HEK293 (cell line): ENCODE measurements around the gene UFD1.
A peak's percentile ranks its signal among the peaks of the same experiment; 100 is the strongest.

Experiments
- FEZF1 ChIP-seq: fragments of 450-650 bp; formaldehyde crosslinking; IDR thresholded peaks from 2 replicates; pipeline ENCODE4 v1.5.1; 2016; ENCODE audit warnings: missing biosample characterization, missing genetic modification characterization
- GLI4 ChIP-seq: fragments of 450-650 bp; formaldehyde crosslinking; IDR thresholded peaks from 2 replicates; pipeline ENCODE4 v1.5.1; 2016; ENCODE audit warnings: missing biosample characterization, missing genetic modification characterization
- HOXD13 ChIP-seq: sonication (generic); formaldehyde crosslinking; IDR thresholded peaks from 2 replicates; pipeline ENCODE4 v1.8.0; 2022; ENCODE audit warnings: missing genetic modification reagents, borderline replicate concordance
- IKZF3 ChIP-seq: fragments of 450-650 bp; IDR thresholded peaks from 2 replicates; pipeline ENCODE4 v1.5.0; 2018; ENCODE audit warnings: missing biosample characterization, mild to moderate bottlenecking, missing genetic modification characterization, moderate library complexity
- KLF1 ChIP-seq: fragments of 450-650 bp; formaldehyde crosslinking; IDR thresholded peaks from 2 replicates; pipeline ENCODE4 v1.5.1; 2016; ENCODE audit warnings: missing biosample characterization, missing genetic modification characterization
- KLF10 ChIP-seq: fragments of 450-650 bp; IDR thresholded peaks from 2 replicates; pipeline ENCODE4 v1.5.1; 2018; ENCODE audit warnings: missing biosample characterization, mild to moderate bottlenecking, missing genetic modification characterization
- REPIN1 ChIP-seq: fragments of 450-650 bp; formaldehyde crosslinking; IDR thresholded peaks from 2 replicates; pipeline ENCODE4 v1.5.1; 2017; ENCODE audit warnings: missing biosample characterization, missing genetic modification characterization, low read depth
- REST ChIP-seq: fragments of 450-650 bp; formaldehyde crosslinking; IDR thresholded peaks from 2 replicates; pipeline ENCODE4 v1.5.1; 2016; ENCODE audit warnings: missing biosample characterization, missing genetic modification characterization
- ZBTB48 ChIP-seq: fragments of 450-650 bp; formaldehyde crosslinking; IDR thresholded peaks from 2 replicates; pipeline ENCODE4 v1.5.1; 2016; ENCODE audit warnings: missing biosample characterization, missing genetic modification characterization
- ZBTB7A ChIP-seq: fragments of 450-650 bp; formaldehyde crosslinking; IDR thresholded peaks from 2 replicates; pipeline ENCODE4 v1.5.1; 2016; ENCODE audit warnings: low read depth, missing biosample characterization, missing genetic modification characterization
- ZFHX2 ChIP-seq: fragments of 450-650 bp; formaldehyde crosslinking; conservative IDR thresholded peaks from 2 replicates; pipeline ENCODE4 v1.5.1; 2016; ENCODE audit warnings: missing biosample characterization, missing genetic modification characterization
- ZFP41 ChIP-seq: fragments of 450-650 bp; formaldehyde crosslinking; IDR thresholded peaks from 2 replicates; pipeline ENCODE4 v1.5.1; 2016; ENCODE audit warnings: missing biosample characterization, missing genetic modification characterization, borderline replicate concordance
- ZFP69B ChIP-seq: fragments of 450-650 bp; formaldehyde crosslinking; IDR thresholded peaks from 2 replicates; pipeline ENCODE4 v1.5.1; 2016; ENCODE audit warnings: missing biosample characterization, missing genetic modification characterization
- ZNF2 ChIP-seq: fragments of 450-650 bp; formaldehyde crosslinking; IDR thresholded peaks from 2 replicates; pipeline ENCODE4 v1.5.1; 2016; ENCODE audit warnings: missing biosample characterization, missing genetic modification characterization
- ZNF354C ChIP-seq: fragments of 450-650 bp; formaldehyde crosslinking; IDR thresholded peaks from 2 replicates; pipeline ENCODE4 v1.5.1; 2016; ENCODE audit warnings: missing biosample characterization, missing genetic modification characterization, low read depth, borderline replicate concordance
- ZNF426 ChIP-seq: fragments of 450-650 bp; formaldehyde crosslinking; IDR thresholded peaks from 2 replicates; pipeline ENCODE4 v1.5.1; 2017; ENCODE audit warnings: missing biosample characterization, missing genetic modification characterization, mild to moderate bottlenecking, inconsistent platforms, moderate library complexity
- ZNF629 ChIP-seq: fragments of 450-650 bp; formaldehyde crosslinking; IDR thresholded peaks from 2 replicates; pipeline ENCODE4 v1.5.1; 2017; ENCODE audit warnings: missing biosample characterization, missing genetic modification characterization
- ZNF660 ChIP-seq: fragments of 450-650 bp; IDR thresholded peaks from 2 replicates; pipeline ENCODE4 v1.5.1; 2018; ENCODE audit warnings: missing biosample characterization, mild to moderate bottlenecking, missing genetic modification characterization
- ZNF677 ChIP-seq: fragments of 450-650 bp; IDR thresholded peaks from 2 replicates; pipeline ENCODE4 v1.5.0; 2018; ENCODE audit warnings: missing biosample characterization, mild to moderate bottlenecking, missing genetic modification characterization, moderate library complexity
- ZNF76 ChIP-seq: fragments of 450-650 bp; formaldehyde crosslinking; IDR thresholded peaks from 2 replicates; pipeline ENCODE4; 2016; ENCODE audit warnings: low read depth, missing biosample characterization, missing genetic modification characterization, borderline replicate concordance
- ZNF837 ChIP-seq: fragments of 450-650 bp; formaldehyde crosslinking; IDR thresholded peaks from 2 replicates; pipeline ENCODE4 v1.5.1; 2016; ENCODE audit warnings: missing biosample characterization, missing genetic modification characterization
- ZSCAN16 ChIP-seq: fragments of 450-650 bp; formaldehyde crosslinking; IDR thresholded peaks from 2 replicates; pipeline ENCODE4 v1.5.1; 2016; ENCODE audit warnings: missing biosample characterization, missing genetic modification characterization
- TF ChIP-seq, protein P1 (sequence below): fragments of 450-650 bp; formaldehyde crosslinking; IDR thresholded peaks from 2 replicates; pipeline ENCODE4 v1.5.1; 2016; ENCODE audit warnings: missing biosample characterization, missing genetic modification characterization, low read depth
- TF ChIP-seq, protein P2 (sequence below): fragments of 450-650 bp; formaldehyde crosslinking; IDR thresholded peaks from 2 replicates; pipeline ENCODE4 v1.5.1; 2017; ENCODE audit warnings: missing biosample characterization, mild to moderate bottlenecking, missing genetic modification characterization, moderate library complexity
- TF ChIP-seq, protein P3 (sequence below): fragments of 450-650 bp; formaldehyde crosslinking; IDR thresholded peaks from 2 replicates; pipeline ENCODE4 v1.5.1; 2016; ENCODE audit warnings: missing biosample characterization, missing genetic modification characterization
- TF ChIP-seq, protein P4 (sequence below): fragments of 450-650 bp; formaldehyde crosslinking; IDR thresholded peaks from 2 replicates; pipeline ENCODE4 v1.5.1; 2017; ENCODE audit warnings: missing biosample characterization, missing genetic modification characterization
- TF ChIP-seq, protein P5 (sequence below): fragments of 450-650 bp; formaldehyde crosslinking; IDR thresholded peaks from 2 replicates; pipeline ENCODE4 v1.5.0; 2017; ENCODE audit warnings: missing biosample characterization, missing genetic modification characterization, borderline replicate concordance

The UFD1 gene

DNA sequence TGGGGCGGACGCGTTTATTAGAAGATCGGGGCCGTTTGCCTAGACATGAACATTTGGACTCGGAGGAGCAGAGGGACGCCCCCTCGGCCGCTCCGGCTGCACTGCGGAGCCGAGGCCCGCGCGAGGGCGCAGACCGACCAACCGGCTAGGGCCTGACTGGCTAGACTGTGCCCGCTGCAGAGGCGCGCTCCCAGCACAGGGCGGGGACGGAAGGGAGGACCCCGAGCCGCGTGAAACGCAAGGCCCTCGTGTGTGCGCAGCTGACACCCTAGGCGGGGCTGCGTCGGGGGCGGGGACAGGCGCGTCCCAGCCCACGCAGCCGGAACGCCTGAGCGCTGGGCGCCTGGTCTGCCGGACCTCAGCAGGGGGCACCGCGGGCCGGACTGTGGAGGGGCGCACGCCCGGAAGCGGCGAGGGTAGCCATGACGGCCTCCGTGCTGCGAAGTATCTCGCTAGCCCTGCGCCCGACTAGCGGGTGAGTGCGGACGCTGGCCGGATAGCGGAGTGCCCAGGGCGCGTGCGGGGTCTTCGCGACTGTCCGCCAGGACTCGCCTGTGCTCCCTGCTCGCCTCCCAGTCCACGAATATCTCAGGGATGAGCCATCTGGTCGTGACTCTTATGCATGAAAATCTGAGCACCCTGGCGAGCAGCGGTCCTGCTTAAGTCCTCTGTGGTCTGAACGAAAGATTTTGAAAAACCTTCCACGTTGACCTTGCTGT is 46.7 kb downstream of the UFD1 start, which contains the start of gene MRPL40 (continued):
- TF ChIP-seq ZNF629 (tag by site-specific recombination) (peak; percentile 74), ZNF76 (tag by site-specific recombination) (peak; percentile 82), ZBTB48 (tag by site-specific recombination) (peak; percentile 85), GLI4 (tag by site-specific recombination) (peak; percentile 92; the same call in 1 of the 2 replicates), ZNF677 (tag by site-specific recombination) (peak; percentile 3; the same call in 1 of the 2 replicates), ZBTB7A (tag by site-specific recombination) (peak; percentile 77; the same call in 1 of the 2 replicates), ZSCAN16 (tag by site-specific recombination) (0 out of 2 replicates have a peak, but pooled peaks have one; percentile 15), ZFP69B (tag by site-specific recombination) (peak; percentile 48; the same call in 1 of the 2 replicates), ZNF660 (peak; percentile 89), REST (tag by site-specific recombination) (no peak), KLF10 (tag by site-specific recombination) (peak; percentile 84), ZNF354C (tag by site-specific recombination) (no peak), ZFP41 (tag by site-specific recombination) (no peak), REPIN1 (peak; percentile 91; the same call in 1 of the 2 replicates), ZNF2 (tag by site-specific recombination) (peak; percentile 66; the same call in 1 of the 2 replicates), KLF1 (tag by site-specific recombination) (peak; percentile 97), HOXD13 (CRISPR knock-in tag) (no peak), ZFHX2 (peak; percentile 97), FEZF1 (peak; percentile 29; the same call in 1 of the 2 replicates), ZNF837 (tag by site-specific recombination) (peak; percentile 13; the same call in 1 of the 2 replicates), ZNF426 (no peak), IKZF3 (tag by site-specific recombination) (peak; percentile 58; the same call in 1 of the 2 replicates)
- TF ChIP-seq, protein P1, sequence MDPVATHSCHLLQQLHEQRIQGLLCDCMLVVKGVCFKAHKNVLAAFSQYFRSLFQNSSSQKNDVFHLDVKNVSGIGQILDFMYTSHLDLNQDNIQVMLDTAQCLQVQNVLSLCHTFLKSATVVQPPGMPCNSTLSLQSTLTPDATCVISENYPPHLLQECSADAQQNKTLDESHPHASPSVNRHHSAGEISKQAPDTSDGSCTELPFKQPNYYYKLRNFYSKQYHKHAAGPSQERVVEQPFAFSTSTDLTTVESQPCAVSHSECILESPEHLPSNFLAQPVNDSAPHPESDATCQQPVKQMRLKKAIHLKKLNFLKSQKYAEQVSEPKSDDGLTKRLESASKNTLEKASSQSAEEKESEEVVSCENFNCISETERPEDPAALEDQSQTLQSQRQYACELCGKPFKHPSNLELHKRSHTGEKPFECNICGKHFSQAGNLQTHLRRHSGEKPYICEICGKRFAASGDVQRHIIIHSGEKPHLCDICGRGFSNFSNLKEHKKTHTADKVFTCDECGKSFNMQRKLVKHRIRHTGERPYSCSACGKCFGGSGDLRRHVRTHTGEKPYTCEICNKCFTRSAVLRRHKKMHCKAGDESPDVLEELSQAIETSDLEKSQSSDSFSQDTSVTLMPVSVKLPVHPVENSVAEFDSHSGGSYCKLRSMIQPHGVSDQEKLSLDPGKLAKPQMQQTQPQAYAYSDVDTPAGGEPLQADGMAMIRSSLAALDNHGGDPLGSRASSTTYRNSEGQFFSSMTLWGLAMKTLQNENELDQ (tag by site-specific recombination) = no peak
- TF ChIP-seq, protein P2, sequence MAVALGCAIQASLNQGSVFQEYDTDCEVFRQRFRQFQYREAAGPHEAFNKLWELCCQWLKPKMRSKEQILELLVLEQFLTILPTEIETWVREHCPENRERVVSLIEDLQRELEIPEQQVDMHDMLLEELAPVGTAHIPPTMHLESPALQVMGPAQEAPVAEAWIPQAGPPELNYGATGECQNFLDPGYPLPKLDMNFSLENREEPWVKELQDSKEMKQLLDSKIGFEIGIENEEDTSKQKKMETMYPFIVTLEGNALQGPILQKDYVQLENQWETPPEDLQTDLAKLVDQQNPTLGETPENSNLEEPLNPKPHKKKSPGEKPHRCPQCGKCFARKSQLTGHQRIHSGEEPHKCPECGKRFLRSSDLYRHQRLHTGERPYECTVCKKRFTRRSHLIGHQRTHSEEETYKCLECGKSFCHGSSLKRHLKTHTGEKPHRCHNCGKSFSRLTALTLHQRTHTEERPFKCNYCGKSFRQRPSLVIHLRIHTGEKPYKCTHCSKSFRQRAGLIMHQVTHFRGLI = peak; percentile 74
- TF ChIP-seq, protein P3, sequence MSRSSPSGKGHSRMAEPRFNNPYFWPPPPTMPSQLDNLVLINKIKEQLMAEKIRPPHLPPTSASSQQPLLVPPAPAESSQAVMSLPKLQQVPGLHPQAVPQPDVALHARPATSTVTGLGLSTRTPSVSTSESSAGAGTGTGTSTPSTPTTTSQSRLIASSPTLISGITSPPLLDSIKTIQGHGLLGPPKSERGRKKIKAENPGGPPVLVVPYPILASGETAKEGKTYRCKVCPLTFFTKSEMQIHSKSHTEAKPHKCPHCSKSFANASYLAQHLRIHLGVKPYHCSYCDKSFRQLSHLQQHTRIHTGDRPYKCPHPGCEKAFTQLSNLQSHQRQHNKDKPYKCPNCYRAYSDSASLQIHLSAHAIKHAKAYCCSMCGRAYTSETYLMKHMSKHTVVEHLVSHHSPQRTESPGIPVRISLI (tag by site-specific recombination) = no peak
- TF ChIP-seq, protein P4, sequence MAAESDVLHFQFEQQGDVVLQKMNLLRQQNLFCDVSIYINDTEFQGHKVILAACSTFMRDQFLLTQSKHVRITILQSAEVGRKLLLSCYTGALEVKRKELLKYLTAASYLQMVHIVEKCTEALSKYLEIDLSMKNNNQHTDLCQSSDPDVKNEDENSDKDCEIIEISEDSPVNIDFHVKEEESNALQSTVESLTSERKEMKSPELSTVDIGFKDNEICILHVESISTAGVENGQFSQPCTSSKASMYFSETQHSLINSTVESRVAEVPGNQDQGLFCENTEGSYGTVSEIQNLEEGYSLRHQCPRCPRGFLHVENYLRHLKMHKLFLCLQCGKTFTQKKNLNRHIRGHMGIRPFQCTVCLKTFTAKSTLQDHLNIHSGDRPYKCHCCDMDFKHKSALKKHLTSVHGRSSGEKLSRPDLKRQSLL (tag by site-specific recombination) = peak; percentile 69; the same call in 1 of the 2 replicates
- TF ChIP-seq, protein P5, sequence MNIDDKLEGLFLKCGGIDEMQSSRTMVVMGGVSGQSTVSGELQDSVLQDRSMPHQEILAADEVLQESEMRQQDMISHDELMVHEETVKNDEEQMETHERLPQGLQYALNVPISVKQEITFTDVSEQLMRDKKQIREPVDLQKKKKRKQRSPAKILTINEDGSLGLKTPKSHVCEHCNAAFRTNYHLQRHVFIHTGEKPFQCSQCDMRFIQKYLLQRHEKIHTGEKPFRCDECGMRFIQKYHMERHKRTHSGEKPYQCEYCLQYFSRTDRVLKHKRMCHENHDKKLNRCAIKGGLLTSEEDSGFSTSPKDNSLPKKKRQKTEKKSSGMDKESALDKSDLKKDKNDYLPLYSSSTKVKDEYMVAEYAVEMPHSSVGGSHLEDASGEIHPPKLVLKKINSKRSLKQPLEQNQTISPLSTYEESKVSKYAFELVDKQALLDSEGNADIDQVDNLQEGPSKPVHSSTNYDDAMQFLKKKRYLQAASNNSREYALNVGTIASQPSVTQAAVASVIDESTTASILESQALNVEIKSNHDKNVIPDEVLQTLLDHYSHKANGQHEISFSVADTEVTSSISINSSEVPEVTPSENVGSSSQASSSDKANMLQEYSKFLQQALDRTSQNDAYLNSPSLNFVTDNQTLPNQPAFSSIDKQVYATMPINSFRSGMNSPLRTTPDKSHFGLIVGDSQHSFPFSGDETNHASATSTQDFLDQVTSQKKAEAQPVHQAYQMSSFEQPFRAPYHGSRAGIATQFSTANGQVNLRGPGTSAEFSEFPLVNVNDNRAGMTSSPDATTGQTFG (tag by site-specific recombination) = 0 out of 2 replicates have a peak, but pooled peaks have one; percentile 53
